Measurements from ENCODE around the gene HECW1.

DNA sequence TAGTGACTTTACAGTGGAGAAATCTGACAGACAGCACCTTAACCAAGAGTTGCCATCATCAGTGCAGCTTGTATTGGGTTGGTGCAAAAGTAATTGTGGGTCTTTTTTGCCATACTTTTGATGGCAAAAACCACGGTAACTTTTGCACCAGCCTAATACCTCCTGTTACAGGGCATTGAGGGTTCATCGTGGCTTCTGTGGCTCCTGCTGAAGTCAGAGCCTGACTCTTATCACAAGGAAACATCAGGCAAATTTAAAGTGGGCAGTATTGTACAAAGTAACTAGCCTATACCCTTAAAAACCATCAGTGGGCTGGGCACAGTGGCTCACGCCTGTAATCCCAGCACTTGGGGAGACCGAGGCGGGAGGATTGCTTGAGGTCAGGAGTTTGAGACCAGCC, 117.4 kb downstream of the HECW1 start:
- TF ChIP-seq FOXM1 (IDR thresholded peaks at IDR 0.05; ENCODE audit: borderline replicate concordance) (no peak), ZNF384 (IDR thresholded peaks at IDR 0.05) (no peak), ELF4 (IDR thresholded peaks at IDR 0.05) (no peak)

Data from HEK293T (cell line).